GM10248 (cell line): ENCODE data around the gene SCAP.

Experiments
- CTCF ChIA-PET: fragments of 300-600 bp; sonication (Branson Sonifier 250); formaldehyde crosslinking; extraction: SDS; loops from one replicate; lab custom pipeline; 2021; ENCODE audit warnings: antibody characterized with exemption; lab: Yijun Ruan, JAX
- POLR2A ChIA-PET: fragments of 350-650 bp; sonication (Branson Sonifier 250); formaldehyde crosslinking; extraction: SDS; loops from one replicate; lab custom pipeline; 2020; ENCODE audit warnings: antibody characterized with exemption; lab: Yijun Ruan, JAX
- DNase-seq: peaks from one replicate; pipeline ENCODE4 v3.0.0; 2012; ENCODE audit errors: extremely low spot score
- CTCF ChIP-seq: IDR thresholded peaks from 2 replicates; pipeline ENCODE4 v1.5.1; 2012; ENCODE audit warnings: mild to moderate bottlenecking, low read depth; ENCODE audit errors: extremely low read depth, missing control alignments, control extremely low read depth

SCAP gene

GRCh38 chr3:47420044-47420430 lies 55.7 kb downstream of the SCAP start:
- DNase-seq = no peak
- ChIA-PET POLR2A (no interaction called here), CTCF (interaction anchor here (1.0 to 6.5 kb wide), 11 partner anchors 11 to 384 kb away, joined by 3 to 77 read pairs (median 9); partner anchors contain the start of genes ELP6 and SCAP)
- no peak for TF ChIP-seq CTCF

- no peak for TF ChIP-seq CTCF
- ChIA-PET POLR2A (no interaction called here), CTCF (interaction anchor here (1.0 to 6.5 kb wide), 9 partner anchors 10 to 385 kb away, joined by 3 to 77 read pairs (median 16); partner anchors contain the start of genes ELP6 and SCAP)
- DNase-seq = no peak
These were observed 56.4 kb downstream of the SCAP start for GRCh38 chr3:47419083-47420043.

GRCh38 chr3:47418167-47419082 lies 57.3 kb downstream of the SCAP start:
- ChIA-PET POLR2A (no interaction called here), CTCF (interaction anchor here (2.1 to 6.5 kb wide), 3 partner anchors 59 to 97 kb away, joined by 5 to 77 read pairs (median 9); partner anchors contain the start of genes ELP6 and SCAP)
- DNase-seq = peak; percentile 23
- TF ChIP-seq CTCF = no peak

GRCh38 chr3:47416041-47416440 lies 59.7 kb downstream of the SCAP start:
- CTCF ChIA-PET = interaction anchor here (1.0 to 1.6 kb wide), 4 partner anchors 10 to 735 kb away, joined by 3 to 4 read pairs (median 3); no protein-coding TSS in a partner anchor
- DNase-seq = no peak
- POLR2A ChIA-PET = no interaction called here
- TF ChIP-seq CTCF = no peak

GRCh38 chr3:47414666-47415587 lies 60.8 kb downstream of the SCAP start:
- TF ChIP-seq CTCF = no peak
- CTCF ChIA-PET = interaction anchor here (1.0 to 1.6 kb wide), 4 partner anchors 12 to 736 kb away, joined by 3 to 4 read pairs (median 3); no protein-coding TSS in a partner anchor
- POLR2A ChIA-PET = no interaction called here
- peak; percentile 16 for DNase-seq
